PC-9 (cell line): ENCODE measurements around the gene TMPRSS7.

Experiments
- CTCF ChIP-seq: fragments of 200-600 bp; sonication (generic); conservative IDR thresholded peaks from 2 replicates; pipeline ENCODE4 v1.6.1; 2017; ENCODE audit warnings: mixed run types, antibody characterized with exemption, mild to moderate bottlenecking, moderate library complexity
- EZH2 ChIP-seq: fragments of 200-600 bp; sonication (generic); IDR thresholded peaks from 2 replicates; pipeline ENCODE4 v1.8.0; 2017; ENCODE audit warnings: antibody characterized with exemption, low read depth

- TF ChIP-seq CTCF (no peak), EZH2 (no peak)
Measured at GRCh38 chr3:112019716-112020115, 14.8 kb upstream of the TMPRSS7 start.
